Measurements from ENCODE around the gene MACROD2.

DNA sequence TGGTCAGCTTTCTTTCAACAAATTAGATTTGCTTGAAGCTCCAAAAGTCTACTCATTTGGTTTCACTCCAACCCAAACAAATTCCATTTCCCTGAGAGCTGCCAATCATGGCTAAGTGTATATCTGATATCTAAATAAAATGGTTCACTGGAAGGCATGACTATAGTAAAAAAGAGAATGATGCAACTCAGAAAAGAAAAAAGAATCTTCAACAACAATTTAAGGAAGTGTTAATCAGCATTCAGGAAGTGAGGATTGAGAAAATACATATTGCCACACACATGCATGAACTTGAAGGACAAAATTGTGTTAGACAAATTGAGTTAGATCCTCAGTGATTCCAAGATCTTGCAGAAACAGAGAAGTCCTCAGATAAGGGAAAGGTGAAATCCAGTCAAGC is 1315.0 kb downstream of the MACROD2 start:
- TF ChIP-seq EP300 (IDR thresholded peaks at IDR 0.05; ENCODE audit: low read depth) (no peak), POLR2A (IDR thresholded peaks at IDR 0.05) (no peak)
- TF ChIP-seq, protein P1, sequence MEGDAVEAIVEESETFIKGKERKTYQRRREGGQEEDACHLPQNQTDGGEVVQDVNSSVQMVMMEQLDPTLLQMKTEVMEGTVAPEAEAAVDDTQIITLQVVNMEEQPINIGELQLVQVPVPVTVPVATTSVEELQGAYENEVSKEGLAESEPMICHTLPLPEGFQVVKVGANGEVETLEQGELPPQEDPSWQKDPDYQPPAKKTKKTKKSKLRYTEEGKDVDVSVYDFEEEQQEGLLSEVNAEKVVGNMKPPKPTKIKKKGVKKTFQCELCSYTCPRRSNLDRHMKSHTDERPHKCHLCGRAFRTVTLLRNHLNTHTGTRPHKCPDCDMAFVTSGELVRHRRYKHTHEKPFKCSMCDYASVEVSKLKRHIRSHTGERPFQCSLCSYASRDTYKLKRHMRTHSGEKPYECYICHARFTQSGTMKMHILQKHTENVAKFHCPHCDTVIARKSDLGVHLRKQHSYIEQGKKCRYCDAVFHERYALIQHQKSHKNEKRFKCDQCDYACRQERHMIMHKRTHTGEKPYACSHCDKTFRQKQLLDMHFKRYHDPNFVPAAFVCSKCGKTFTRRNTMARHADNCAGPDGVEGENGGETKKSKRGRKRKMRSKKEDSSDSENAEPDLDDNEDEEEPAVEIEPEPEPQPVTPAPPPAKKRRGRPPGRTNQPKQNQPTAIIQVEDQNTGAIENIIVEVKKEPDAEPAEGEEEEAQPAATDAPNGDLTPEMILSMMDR (IDR thresholded peaks at IDR 0.05), result no peak
